ENCODE data around the gene ERICH4.
"Not testable (repeated sequence)": the region's sequence is repeated elsewhere in the genome, so short reads cannot be mapped to it uniquely, and the experiment has no call there.

Gene ERICH4

GRCh38 chr19:41436674-41436951, 6.3 kb upstream of the ERICH4 start:
- DNase-seq: no peak

- DNase-seq: no peak
These were observed 4.9 kb upstream of the ERICH4 start for GRCh38 chr19:41437944-41438574.

- peak; percentile 92 for DNase-seq
These were observed 3.3 kb upstream of the ERICH4 start, which contains the start of gene DMAC2 for GRCh38 chr19:41439441-41440222. Gene DMAC2, minus strand, starts transcription at chr19:41439912. Its CDS starts 13 bp downstream, at chr19:41439899.

GRCh38 chr19:41441321-41441945, 1.5 kb upstream of the ERICH4 start:
- no peak for DNase-seq

- DNase-seq: no peak
These were observed 978 bp downstream of the ERICH4 start for GRCh38 chr19:41443813-41444455.

- no peak for DNase-seq
These were observed 2.6 kb downstream of the ERICH4 start for GRCh38 chr19:41445575-41445974.

GRCh38 chr19:41447732-41448332, 4.9 kb downstream of the ERICH4 start:
- DNase-seq: no peak

- no peak for DNase-seq
These were observed 6.3 kb downstream of the ERICH4 start for GRCh38 chr19:41449079-41449864.

- DNase-seq: no peak
These were observed 6.9 kb downstream of the ERICH4 start for GRCh38 chr19:41449865-41450178.

GRCh38 chr19:41452584-41453275, 9.8 kb downstream of the ERICH4 start:
- DNase-seq: no peak

- no peak for DNase-seq
These were observed 13.0 kb downstream of the ERICH4 start for GRCh38 chr19:41455936-41456335.

- no peak for DNase-seq
These were observed 13.5 kb downstream of the ERICH4 start for GRCh38 chr19:41456342-41456918.

GRCh38 chr19:41457241-41457640, 14.3 kb downstream of the ERICH4 start:
- no peak for DNase-seq

GRCh38 chr19:41462497-41462896, 19.5 kb downstream of the ERICH4 start:
- DNase-seq: no peak

GRCh38 chr19:41463257-41464256, 20.6 kb downstream of the ERICH4 start:
- not testable (repeated sequence) for DNase-seq

- DNase-seq: no peak
These were observed 33.6 kb downstream of the ERICH4 start for GRCh38 chr19:41476583-41476982.

- DNase-seq: no peak
These were observed 35.2 kb downstream of the ERICH4 start for GRCh38 chr19:41478171-41478570.

GRCh38 chr19:41478875-41479756, 36.2 kb downstream of the ERICH4 start:
- DNase-seq: no peak

- no peak for DNase-seq
These were observed 36.8 kb downstream of the ERICH4 start for GRCh38 chr19:41479757-41480191.

Measured in NCI-H2081 treated with DMSO at 0.1 percent for 48 hours (cell line).